Mammary epithelial cell (primary cell): ENCODE measurements around the gene CFAP300.

Experiments
- CTCF ChIP-seq, 2 donors: IDR thresholded peaks in 1 of 2; conservative IDR thresholded peaks in 1 of 2; 2 replicates each; pipeline ENCODE4 v1.5.1; 2011 to 2012; ENCODE audit warnings: inconsistent platforms in 2 of 2, low read length in 2 of 2, mild to moderate bottlenecking in 2 of 2, control low read depth in 1 of 2, low read depth in 1 of 2; ENCODE audit not compliant: insufficient read depth in 1 of 2; ENCODE audit errors: extremely low read depth in 1 of 2
- EZH2 ChIP-seq: IDR thresholded peaks from 2 replicates; pipeline ENCODE4 v1.6.1; 2012; ENCODE audit warnings: low read length, inconsistent platforms, borderline replicate concordance

GRCh38 chr11:102116453-102117205, 69.4 kb downstream of the CFAP300 start:
- TF ChIP-seq CTCF (conservative IDR thresholded peaks at IDR 0.05 in 1 of 2, IDR thresholded peaks at IDR 0.05 in 1 of 2; ENCODE audit: extremely low read depth in 1 of 2, insufficient read depth in 1 of 2, low read depth in 1 of 2, low read length in 2 of 2) (no peak), EZH2 (no peak)
